H1 (cell line): ENCODE results near the gene CBY1. TPM values are rescaled to one million over a fixed set of nuclear protein-coding genes. Genes with fewer than 3 reads are reported as not detected.

Source experiments
- BCL11A ChIP-seq, 2 experiments: IDR thresholded peaks; one replicate each; pipeline ENCODE4 v1.6.1; 2011; ENCODE audit warnings: low read depth in 2 of 2, low read length in 2 of 2, mild to moderate bottlenecking in 2 of 2
- RBBP5 ChIP-seq: IDR thresholded peaks from 2 replicates; pipeline ENCODE4 v1.7.1; 2012; ENCODE audit warnings: low read depth, mild to moderate bottlenecking, inconsistent platforms, low read length, moderate library complexity, borderline replicate concordance
- YY1 ChIP-seq: IDR thresholded peaks from 2 replicates; pipeline ENCODE4 v1.6.1; 2011; ENCODE audit warnings: low read depth, mild to moderate bottlenecking, low read length
- polyA plus RNA-seq, 7 experiments: library from polyadenylated mRNA; depleted of rRNA in 3 of 7; stranded (reverse) in 5 of 7; unstranded in 2 of 7; fragments of >200 nt in 5 of 7; fragments of 200-250 nt in 2 of 7; gene quantifications; 1 replicate in 5 of 7; 2 replicates in 1 of 7; 4 replicates in 1 of 7; pipeline versions ENCODE4 v1.2.1 to v1.2.3, GENCODE V29; 2011 to 2013; ENCODE audit warnings: missing spikeins in 2 of 7, mixed read lengths in 2 of 7
- total RNA-seq: library from RNA; stranded (reverse); fragmentation: NEBNext Ultra II Directional; extraction: Animal tissue kit (Norgen Biotek cat#: 25700); gene quantifications from 2 replicates; pipeline ENCODE4 v1.2.1, GENCODE V29; 2021
- TF ChIP-seq, protein P1 (sequence below): IDR thresholded peaks from 2 replicates; pipeline ENCODE4 v1.6.1; 2012; ENCODE audit warnings: low read length, inconsistent platforms

The CBY1 gene
- total and polyA plus RNA-seq, 2 of the 8 experiments (the other 6 are each of a cell fraction or from before 2014, with no cell fraction given), result 23.2 to 30.2 TPM

DNA sequence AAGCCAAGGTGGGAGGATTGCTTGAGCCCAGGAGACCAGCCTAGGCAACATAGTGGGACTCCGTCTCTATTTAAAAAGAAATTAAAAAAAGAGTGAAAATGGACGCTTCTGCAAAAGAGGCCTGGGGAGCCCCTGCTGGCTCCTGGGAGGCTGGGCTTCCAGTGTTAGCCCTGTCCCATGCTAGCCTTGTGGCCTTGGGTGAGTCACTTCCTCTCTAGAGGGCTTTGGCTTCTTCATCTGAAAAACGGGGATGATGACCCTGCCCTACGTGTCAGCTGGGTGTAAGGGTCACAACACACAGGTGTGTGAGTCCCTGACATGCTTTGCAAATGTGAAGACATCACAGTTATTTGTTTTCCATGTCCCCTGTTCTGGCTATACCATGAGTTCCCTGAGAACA, 33.1 kb upstream of the CBY1 start (continued):
- no peak for TF ChIP-seq RBBP5
- no peak for TF ChIP-seq YY1
- TF ChIP-seq, protein P1, sequence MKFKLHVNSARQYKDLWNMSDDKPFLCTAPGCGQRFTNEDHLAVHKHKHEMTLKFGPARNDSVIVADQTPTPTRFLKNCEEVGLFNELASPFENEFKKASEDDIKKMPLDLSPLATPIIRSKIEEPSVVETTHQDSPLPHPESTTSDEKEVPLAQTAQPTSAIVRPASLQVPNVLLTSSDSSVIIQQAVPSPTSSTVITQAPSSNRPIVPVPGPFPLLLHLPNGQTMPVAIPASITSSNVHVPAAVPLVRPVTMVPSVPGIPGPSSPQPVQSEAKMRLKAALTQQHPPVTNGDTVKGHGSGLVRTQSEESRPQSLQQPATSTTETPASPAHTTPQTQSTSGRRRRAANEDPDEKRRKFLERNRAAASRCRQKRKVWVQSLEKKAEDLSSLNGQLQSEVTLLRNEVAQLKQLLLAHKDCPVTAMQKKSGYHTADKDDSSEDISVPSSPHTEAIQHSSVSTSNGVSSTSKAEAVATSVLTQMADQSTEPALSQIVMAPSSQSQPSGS, result no peak
- TF ChIP-seq BCL11A (IDR thresholded peaks at IDR 0.05; ENCODE audit: low read depth in 2 of 2, low read length in 2 of 2), result no peak
